Lower leg skin (tissue), 3 donors: Measurements from ENCODE around the gene PPP4C.

Experiments used
- POLR2A ChIP-seq, 2 donors: fragments of 450-650 bp; IDR thresholded peaks; one replicate each; pipeline ENCODE4 v1.6.1; 2016 to 2017; ENCODE audit warnings: antibody characterized with exemption in 2 of 2, mild to moderate bottlenecking in 1 of 2, moderate library complexity in 1 of 2
- TF ChIP-seq, protein P1 (sequence below), 3 donors: fragments of 450-650 bp; IDR thresholded peaks; one replicate each; pipeline ENCODE4 v1.5.1; 2016; ENCODE audit warnings: antibody characterized with exemption in 3 of 3, mild to moderate bottlenecking in 3 of 3, moderate library complexity in 2 of 3

DNA sequence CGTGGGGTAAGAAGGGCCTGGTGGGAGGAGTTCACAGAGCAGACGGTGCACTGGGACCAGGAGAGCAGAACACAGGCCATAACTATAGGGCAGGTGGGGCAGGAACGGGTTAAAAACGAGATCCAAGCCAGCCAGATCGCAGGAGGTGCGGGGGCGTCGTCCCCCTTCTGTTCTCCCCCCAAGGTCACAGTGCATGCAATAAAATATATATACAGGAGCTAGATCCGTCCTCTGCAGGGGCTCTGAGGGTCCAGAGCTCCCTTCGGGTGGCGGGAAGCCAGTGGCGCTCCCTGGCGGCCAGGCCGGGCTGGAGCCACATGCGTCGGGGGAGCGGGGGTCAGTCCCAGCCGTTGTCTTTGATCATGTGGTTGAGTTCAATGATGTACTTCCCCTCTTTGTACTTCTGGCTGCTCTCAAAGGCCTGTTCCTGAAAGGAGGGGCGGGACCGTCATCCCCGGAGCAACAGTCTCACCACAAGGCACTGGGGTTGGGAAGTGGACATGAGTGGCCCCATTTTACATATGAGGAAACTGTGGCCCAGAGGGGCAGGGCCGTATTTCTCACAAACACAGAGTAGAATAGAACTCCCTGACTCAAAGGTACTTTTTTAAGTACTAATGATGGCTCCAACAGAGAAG lies 16.7 kb downstream of the PPP4C start:
- TF ChIP-seq, protein P1, sequence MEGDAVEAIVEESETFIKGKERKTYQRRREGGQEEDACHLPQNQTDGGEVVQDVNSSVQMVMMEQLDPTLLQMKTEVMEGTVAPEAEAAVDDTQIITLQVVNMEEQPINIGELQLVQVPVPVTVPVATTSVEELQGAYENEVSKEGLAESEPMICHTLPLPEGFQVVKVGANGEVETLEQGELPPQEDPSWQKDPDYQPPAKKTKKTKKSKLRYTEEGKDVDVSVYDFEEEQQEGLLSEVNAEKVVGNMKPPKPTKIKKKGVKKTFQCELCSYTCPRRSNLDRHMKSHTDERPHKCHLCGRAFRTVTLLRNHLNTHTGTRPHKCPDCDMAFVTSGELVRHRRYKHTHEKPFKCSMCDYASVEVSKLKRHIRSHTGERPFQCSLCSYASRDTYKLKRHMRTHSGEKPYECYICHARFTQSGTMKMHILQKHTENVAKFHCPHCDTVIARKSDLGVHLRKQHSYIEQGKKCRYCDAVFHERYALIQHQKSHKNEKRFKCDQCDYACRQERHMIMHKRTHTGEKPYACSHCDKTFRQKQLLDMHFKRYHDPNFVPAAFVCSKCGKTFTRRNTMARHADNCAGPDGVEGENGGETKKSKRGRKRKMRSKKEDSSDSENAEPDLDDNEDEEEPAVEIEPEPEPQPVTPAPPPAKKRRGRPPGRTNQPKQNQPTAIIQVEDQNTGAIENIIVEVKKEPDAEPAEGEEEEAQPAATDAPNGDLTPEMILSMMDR (IDR thresholded peaks at IDR 0.05), result no peak
- TF ChIP-seq POLR2A (IDR thresholded peaks at IDR 0.05), result no peak
